ENCODE measurements around the gene HEATR1.

The HEATR1 gene

GRCh38 chr1:236522937-236523703 is 81.2 kb downstream of the HEATR1 start:
- ChIA-PET CTCF (no interaction called here), POLR2A (no interaction called here)
- no peak for DNase-seq (ENCODE audit: extremely low spot score)
- TF ChIP-seq L3MBTL2 (conservative IDR thresholded peaks at IDR 0.05) (no peak), FOXA1 (IDR thresholded peaks at IDR 0.05) (no peak), ZNF384 (IDR thresholded peaks at IDR 0.05) (no peak), HDGF (IDR thresholded peaks at IDR 0.05; ENCODE audit: borderline replicate concordance) (no peak), ELF4 (IDR thresholded peaks at IDR 0.05) (no peak), ARNT (IDR thresholded peaks at IDR 0.05) (no peak), SUZ12 (IDR thresholded peaks at IDR 0.05) (no peak)

GRCh38 chr1:236520445-236521005 is 83.8 kb downstream of the HEATR1 start:
- ChIA-PET CTCF (interaction anchor here (0.7 kb wide), 1 partner anchor 416 kb away, joined by 3 read pairs; no protein-coding TSS in a partner anchor), POLR2A (no interaction called here)
- no peak for TF ChIP-seq L3MBTL2 (conservative IDR thresholded peaks at IDR 0.05)
- TF ChIP-seq FOXA1 (IDR thresholded peaks at IDR 0.05), result no peak
- TF ChIP-seq CTBP1 (IDR thresholded peaks at IDR 0.05; ENCODE audit: borderline replicate concordance), result no peak
- no peak for TF ChIP-seq SUZ12 (IDR thresholded peaks at IDR 0.05)
- no peak for TF ChIP-seq LEF1 (IDR thresholded peaks at IDR 0.05; ENCODE audit: borderline replicate concordance)
- no peak for TF ChIP-seq BHLHE40 (IDR thresholded peaks at IDR 0.05; ENCODE audit: borderline replicate concordance)
- no peak for TF ChIP-seq ARNT (IDR thresholded peaks at IDR 0.05)
- no peak for TF ChIP-seq PKNOX1 (IDR thresholded peaks at IDR 0.05)
- no peak for TF ChIP-seq TARDBP (IDR thresholded peaks at IDR 0.05)
- TF ChIP-seq ELF4 (IDR thresholded peaks at IDR 0.05), result no peak
- no peak for TF ChIP-seq FOXK2 (IDR thresholded peaks at IDR 0.05)
- no peak for TF ChIP-seq ZNF384 (IDR thresholded peaks at IDR 0.05)
- no peak for TF ChIP-seq NFRKB (IDR thresholded peaks at IDR 0.05)
- no peak for TF ChIP-seq FOXM1 (IDR thresholded peaks at IDR 0.05; ENCODE audit: borderline replicate concordance)
- no peak for DNase-seq (ENCODE audit: extremely low spot score)

GRCh38 chr1:236518322-236518721 is 86.0 kb downstream of the HEATR1 start:
- DNase-seq (ENCODE audit: extremely low spot score), result no peak
- TF ChIP-seq NFRKB (IDR thresholded peaks at IDR 0.05), result no peak
- TF ChIP-seq ZNF384 (IDR thresholded peaks at IDR 0.05), result no peak
- no peak for TF ChIP-seq ARNT (IDR thresholded peaks at IDR 0.05)
- ChIA-PET POLR2A (no interaction called here), CTCF (no interaction called here)

GRCh38 chr1:236516929-236517704 is 87.2 kb downstream of the HEATR1 start:
- CTCF ChIA-PET, result interaction anchor here (0.6 to 0.8 kb wide), 2 partner anchors 8 to 402 kb away, joined by 3 to 5 read pairs; no protein-coding TSS in a partner anchor
- no peak for DNase-seq (ENCODE audit: extremely low spot score)
- TF ChIP-seq SP1 (IDR thresholded peaks at IDR 0.05), result no peak
- 0 out of 2 replicates have a peak, but pooled peaks have one; percentile 36 for TF ChIP-seq ZNF384 (IDR thresholded peaks at IDR 0.05)
- TF ChIP-seq BHLHE40 (IDR thresholded peaks at IDR 0.05; ENCODE audit: borderline replicate concordance), result no peak
- no peak for TF ChIP-seq PKNOX1 (IDR thresholded peaks at IDR 0.05)
- POLR2A ChIA-PET, result interaction anchor here (0.7 to 1.0 kb wide), 2 partner anchors 9 to 87 kb away, joined by 3 read pairs; partner anchors contain the start of gene HEATR1

GRCh38 chr1:236515443-236515958 is 88.8 kb downstream of the HEATR1 start:
- POLR2A ChIA-PET, result interaction anchor here (0.5 to 0.8 kb wide), 2 partner anchors 11 to 1288 kb away, joined by 3 read pairs; no protein-coding TSS in a partner anchor
- CTCF ChIA-PET, result no interaction called here
- no peak for TF ChIP-seq TARDBP (IDR thresholded peaks at IDR 0.05)
- TF ChIP-seq ZNF384 (IDR thresholded peaks at IDR 0.05), result no peak
- TF ChIP-seq ARNT (IDR thresholded peaks at IDR 0.05), result no peak
- TF ChIP-seq BHLHE40 (IDR thresholded peaks at IDR 0.05; ENCODE audit: borderline replicate concordance), result no peak
- no peak for TF ChIP-seq FOXA1 (IDR thresholded peaks at IDR 0.05)
- no peak for DNase-seq (ENCODE audit: extremely low spot score)

- POLR2A ChIA-PET, result interaction anchor here (0.5 kb wide), 1 partner anchor 1288 kb away, joined by 3 read pairs; no protein-coding TSS in a partner anchor
- DNase-seq (ENCODE audit: extremely low spot score), result no peak
- CTCF ChIA-PET, result no interaction called here
- TF ChIP-seq HDGF (IDR thresholded peaks at IDR 0.05; ENCODE audit: borderline replicate concordance) (no peak), FOXA1 (IDR thresholded peaks at IDR 0.05) (no peak), FOXM1 (IDR thresholded peaks at IDR 0.05; ENCODE audit: borderline replicate concordance) (no peak), BHLHE40 (IDR thresholded peaks at IDR 0.05; ENCODE audit: borderline replicate concordance) (no peak), ZNF384 (IDR thresholded peaks at IDR 0.05) (no peak), SUZ12 (IDR thresholded peaks at IDR 0.05) (no peak)
Measured at GRCh38 chr1:236514703-236515442, 89.4 kb downstream of the HEATR1 start.

All from HEK293T (cell line).